Peyer's patch (tissue), 4 donors: Measurements from ENCODE around the gene KLK3. TPM values are rescaled to one million over a fixed set of nuclear protein-coding genes. Genes with fewer than 3 reads are reported as not detected.
"Not testable (repeated sequence)": the region's sequence is repeated elsewhere in the genome, so short reads cannot be mapped to it uniquely, and the experiment has no call there.

ENCODE experiments used
- DNase-seq, 3 donors: peaks; one replicate each; pipeline ENCODE4 v3.0.0-alpha.2; 2017 to 2019
- H3K27ac ChIP-seq, 4 donors: fragments of 200-600 bp; sonication (generic); one replicate each; pipeline ENCODE4 v1.5.1; 2016 to 2019
- H3K27me3 ChIP-seq, 2 donors: fragments of 200-600 bp; sonication (generic); one replicate each; pipeline ENCODE4 v1.5.1; 2019
- H3K36me3 ChIP-seq, 3 donors: fragments of 200-600 bp; sonication (generic); one replicate each; pipeline ENCODE4 v1.5.1; 2016 to 2019
- H3K4me1 ChIP-seq, 4 donors: fragments of 200-600 bp; sonication (generic); one replicate each; pipeline ENCODE4 v1.5.1; 2016 to 2019
- H3K4me3 ChIP-seq, 4 donors: fragments of 200-600 bp; sonication (generic); 1 replicate in 3 of 4; 2 replicates in 1 of 4; pipeline ENCODE4 v1.5.1; 2016 to 2019; ENCODE audit warnings: mild to moderate bottlenecking in 1 of 4
- H3K9me3 ChIP-seq, 4 donors: fragments of 200-600 bp; sonication (generic); one replicate each; pipeline ENCODE4 v1.5.1; 2016 to 2019; ENCODE audit warnings: mild to moderate bottlenecking in 1 of 4
- CTCF ChIP-seq, 6 experiments: fragments of 450-650 bp in 4 of 6; fragments of 200-600 bp in 2 of 6; sonication (generic) in 1 of 6; IDR thresholded peaks; one replicate each; pipeline ENCODE4 v1.5.1; 2017 to 2019; ENCODE audit warnings: antibody characterized with exemption in 6 of 6, mild to moderate bottlenecking in 3 of 6, moderate library complexity in 1 of 6
- POLR2A ChIP-seq, 2 donors: fragments of 450-650 bp; IDR thresholded peaks; one replicate each; pipeline ENCODE4 v1.5.1; 2017; ENCODE audit warnings: antibody characterized with exemption in 2 of 2, mild to moderate bottlenecking in 2 of 2, moderate library complexity in 2 of 2
- total RNA-seq, 4 donors: library from RNA; depleted of rRNA; stranded (reverse); fragments of >200 nt; gene quantifications; one replicate each; pipeline ENCODE4 v1.1.0, GENCODE V29; 2016

Gene KLK3
- 1 to 10 TPM in 3 of 4 donors, not detected in 1; 1.2 to 2.4 (median 1.9) TPM for total RNA-seq

DNA sequence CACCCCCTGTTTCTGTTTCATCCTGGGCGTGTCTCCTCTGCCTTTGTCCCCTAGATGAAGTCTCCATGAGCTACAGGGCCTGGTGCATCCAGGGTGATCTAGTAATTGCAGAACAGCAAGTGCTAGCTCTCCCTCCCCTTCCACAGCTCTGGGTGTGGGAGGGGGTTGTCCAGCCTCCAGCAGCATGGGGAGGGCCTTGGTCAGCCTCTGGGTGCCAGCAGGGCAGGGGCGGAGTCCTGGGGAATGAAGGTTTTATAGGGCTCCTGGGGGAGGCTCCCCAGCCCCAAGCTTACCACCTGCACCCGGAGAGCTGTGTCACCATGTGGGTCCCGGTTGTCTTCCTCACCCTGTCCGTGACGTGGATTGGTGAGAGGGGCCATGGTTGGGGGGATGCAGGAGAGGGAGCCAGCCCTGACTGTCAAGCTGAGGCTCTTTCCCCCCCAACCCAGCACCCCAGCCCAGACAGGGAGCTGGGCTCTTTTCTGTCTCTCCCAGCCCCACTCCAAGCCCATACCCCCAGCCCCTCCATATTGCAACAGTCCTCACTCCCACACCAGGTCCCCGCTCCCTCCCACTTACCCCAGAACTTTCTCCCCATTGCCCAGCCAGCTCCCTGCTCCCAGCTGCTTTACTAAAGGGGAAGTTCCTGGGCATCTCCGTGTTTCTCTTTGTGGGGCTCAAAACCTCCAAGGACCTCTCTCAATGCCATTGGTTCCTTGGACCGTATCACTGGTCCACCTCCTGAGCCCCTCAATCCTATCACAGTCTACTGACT is at the start of gene KLK3:
KLK3 (plus strand) TSS at position 280 of the 775 bp plus-strand sequence; CDS start at position 321, 41 bp downstream.
- no peaks in the 10 kb centered on the region for H3K9me3 ChIP-seq
- H3K27me3 ChIP-seq, result no peaks in the 10 kb centered on the region

DNA sequence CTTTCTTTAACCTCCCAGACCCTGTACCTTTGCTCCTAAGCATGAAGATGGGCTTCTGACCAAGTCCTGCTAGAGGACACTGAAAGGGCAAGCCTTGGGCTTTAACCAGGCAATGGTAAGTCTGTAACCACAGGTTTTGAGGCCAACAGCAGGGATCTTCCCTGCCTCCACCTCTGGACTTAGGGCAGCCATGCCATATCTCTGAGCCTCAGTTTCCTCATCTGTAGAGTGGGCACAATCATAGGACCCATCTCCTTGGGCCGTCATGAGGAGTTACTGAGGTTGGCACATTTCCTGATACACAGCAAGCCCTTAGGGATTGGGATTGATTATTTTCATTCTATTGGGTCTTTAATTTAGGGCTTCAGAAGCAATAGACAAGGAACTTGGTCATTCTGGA is 45.9 kb upstream of the KLK3 start:
- Histone ChIP-seq H3K4me1 (no peaks in the 10 kb centered on the region), H3K27ac (no peak overlapping the region), H3K9me3 (no peaks in the 10 kb centered on the region), H3K36me3 (no peaks in the 10 kb centered on the region), H3K27me3 (no peaks in the 10 kb centered on the region), H3K4me3 (no peak overlapping the region)
- TF ChIP-seq POLR2A (IDR thresholded peaks at IDR 0.05), result no peak
- no peak for TF ChIP-seq CTCF (IDR thresholded peaks at IDR 0.05)
- DNase-seq, result no peak

More for the DNA sequence above, at the start of gene KLK3:
- Histone ChIP-seq H3K4me3 (no peak within 1 kb of the TSS), H3K36me3 (no peaks in the 10 kb centered on the region), H3K4me1 (no peaks in the 10 kb centered on the region), H3K27ac (no peak within 1 kb of the TSS)
- no peak for DNase-seq
- TF ChIP-seq POLR2A (IDR thresholded peaks at IDR 0.05) (no peak), CTCF (IDR thresholded peaks at IDR 0.05) (no peak)

GRCh38 chr19:50811622-50812238 is 43.0 kb upstream of the KLK3 start:
- not testable (repeated sequence) for H3K36me3 ChIP-seq, H3K27me3 ChIP-seq, H3K9me3 ChIP-seq, H3K27ac ChIP-seq, H3K4me3 ChIP-seq, DNase-seq, H3K4me1 ChIP-seq

GRCh38 chr19:50812474-50812873 is 42.2 kb upstream of the KLK3 start:
- no peaks in the 10 kb centered on the region for H3K4me1 ChIP-seq
- H3K27ac ChIP-seq, result no peak overlapping the region
- no peaks in the 10 kb centered on the region for H3K27me3 ChIP-seq
- TF ChIP-seq CTCF (IDR thresholded peaks at IDR 0.05) (no peak), POLR2A (IDR thresholded peaks at IDR 0.05) (no peak)
- H3K9me3 ChIP-seq, result no peaks in the 10 kb centered on the region
- DNase-seq, result no peak
- no peak overlapping the region for H3K4me3 ChIP-seq
- no peaks in the 10 kb centered on the region for H3K36me3 ChIP-seq

DNA sequence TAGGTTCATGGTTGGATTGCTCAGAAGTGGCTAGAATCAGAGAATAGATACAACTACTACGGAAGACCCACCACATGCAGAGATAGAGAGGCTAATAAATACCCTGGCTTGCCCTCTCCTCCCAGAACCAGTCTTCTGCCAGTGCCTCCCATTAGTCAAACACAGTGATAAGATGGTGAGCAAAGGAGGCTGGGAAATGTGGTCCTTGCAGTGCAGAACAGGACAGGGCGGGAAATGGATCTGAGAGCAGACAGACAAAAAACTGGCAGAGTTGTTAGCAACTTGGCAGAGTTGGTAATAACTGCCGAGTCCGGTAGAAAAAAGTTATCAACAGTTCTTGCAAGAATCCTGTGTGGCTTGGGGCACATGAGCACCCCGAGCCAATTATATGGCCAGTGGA is 39.8 kb upstream of the KLK3 start:
- DNase-seq, result no peak
- no peak overlapping the region for H3K27ac ChIP-seq
- no peak for TF ChIP-seq POLR2A (IDR thresholded peaks at IDR 0.05)
- TF ChIP-seq CTCF (IDR thresholded peaks at IDR 0.05), result no peak
- H3K4me3 ChIP-seq, result no peak overlapping the region
- H3K9me3 ChIP-seq, result no peaks in the 10 kb centered on the region
- H3K4me1 ChIP-seq, result peaks cover 0 to 12% (median 3%) of the 10 kb centered on the region in 4 donors
- no peaks in the 10 kb centered on the region for H3K27me3 ChIP-seq
- H3K36me3 ChIP-seq, result no peaks in the 10 kb centered on the region

- H3K9me3 ChIP-seq, result no peaks in the 10 kb centered on the region
- H3K27ac ChIP-seq, result no peak overlapping the region
- no peak overlapping the region for H3K4me3 ChIP-seq
- H3K27me3 ChIP-seq, result no peaks in the 10 kb centered on the region
- no peak for DNase-seq
- H3K4me1 ChIP-seq, result peaks cover 0 to 12% (median 4%) of the 10 kb centered on the region in 4 donors
- TF ChIP-seq POLR2A (IDR thresholded peaks at IDR 0.05) (no peak), CTCF (IDR thresholded peaks at IDR 0.05) (no peak)
- no peaks in the 10 kb centered on the region for H3K36me3 ChIP-seq
These were observed 39.3 kb upstream of the KLK3 start for GRCh38 chr19:50815439-50815838.
